ENCODE measurements around the gene ABCG1. TPM values are rescaled to one million over a fixed set of nuclear protein-coding genes. Genes with fewer than 3 reads are reported as not detected.

Gene ABCG1
- total RNA-seq, 2 donors from 2014 or later, result 15.4 to 24.4 TPM

- no peaks in the 10 kb centered on the region for H3K36me3 Mint-ChIP-seq
- H3K9me3 Mint-ChIP-seq, result no peaks in the 10 kb centered on the region
- ATAC-seq, result no peak
- no peak overlapping the region for H3K27ac Mint-ChIP-seq
- no peak for DNase-seq (ENCODE audit: low spot score in 2 of 2)
These were observed 121.5 kb downstream of the ABCG1 start for GRCh38 chr21:42340187-42341050.

DNA sequence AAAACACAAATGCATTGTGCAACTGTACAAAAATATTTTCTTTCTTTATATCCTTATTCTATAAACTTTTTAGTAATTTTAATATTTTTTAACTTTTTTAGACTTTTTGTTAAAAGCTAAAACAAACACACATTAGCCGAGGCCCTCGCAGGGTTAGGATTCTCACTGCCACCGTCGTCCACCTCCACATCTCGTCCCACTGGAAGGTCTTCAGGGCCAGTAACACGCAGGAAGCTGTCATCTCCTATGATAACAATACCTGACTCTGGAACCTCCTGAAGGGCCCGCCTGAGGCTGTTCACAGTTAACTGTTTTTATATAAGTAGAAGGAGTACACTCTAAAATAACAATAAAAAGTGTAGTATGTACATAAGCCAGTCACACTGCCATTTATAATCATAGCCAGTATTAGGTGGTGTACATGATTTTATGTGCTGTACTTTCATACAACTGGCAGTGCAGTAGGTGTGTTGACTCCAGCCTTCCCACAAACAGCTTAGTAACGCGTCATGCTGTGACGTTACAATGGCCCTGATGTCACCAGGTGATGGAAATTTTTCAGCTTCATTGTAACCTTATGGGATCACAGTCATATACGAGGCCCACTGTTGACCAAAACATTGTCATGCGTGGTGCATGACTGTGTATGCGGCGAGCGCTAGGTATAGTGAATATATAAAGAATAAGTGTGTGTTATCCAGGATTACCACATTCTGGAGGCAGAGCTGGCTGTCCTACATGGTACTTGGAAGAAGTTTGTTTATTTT is 123.0 kb downstream of the ABCG1 start:
- H3K27ac Mint-ChIP-seq, result no peak overlapping the region
- ATAC-seq (no peak), DNase-seq (ENCODE audit: low spot score in 2 of 2) (no peak)

GRCh38 chr21:42343101-42343500 is 124.2 kb downstream of the ABCG1 start:
- peak overlapping the region in 1 of 2 donors; percentile 66 for H3K27ac Mint-ChIP-seq
- no peaks in the 10 kb centered on the region for H3K36me3 Mint-ChIP-seq
- H3K9me3 Mint-ChIP-seq, result no peaks in the 10 kb centered on the region
- no peak for ATAC-seq
- DNase-seq (ENCODE audit: low spot score in 2 of 2), result no peak

More for the DNA sequence above, 123.0 kb downstream of the ABCG1 start:
- Mint-ChIP-seq H3K9me3 (no peaks in the 10 kb centered on the region), H3K36me3 (no peaks in the 10 kb centered on the region)

GRCh38 chr21:42343556-42343955 is 124.6 kb downstream of the ABCG1 start:
- H3K27ac Mint-ChIP-seq, result no peak overlapping the region
- no peaks in the 10 kb centered on the region for H3K9me3 Mint-ChIP-seq
- H3K36me3 Mint-ChIP-seq, result no peaks in the 10 kb centered on the region
- DNase-seq (ENCODE audit: low spot score in 2 of 2) (no peak), ATAC-seq (no peak)

DNA sequence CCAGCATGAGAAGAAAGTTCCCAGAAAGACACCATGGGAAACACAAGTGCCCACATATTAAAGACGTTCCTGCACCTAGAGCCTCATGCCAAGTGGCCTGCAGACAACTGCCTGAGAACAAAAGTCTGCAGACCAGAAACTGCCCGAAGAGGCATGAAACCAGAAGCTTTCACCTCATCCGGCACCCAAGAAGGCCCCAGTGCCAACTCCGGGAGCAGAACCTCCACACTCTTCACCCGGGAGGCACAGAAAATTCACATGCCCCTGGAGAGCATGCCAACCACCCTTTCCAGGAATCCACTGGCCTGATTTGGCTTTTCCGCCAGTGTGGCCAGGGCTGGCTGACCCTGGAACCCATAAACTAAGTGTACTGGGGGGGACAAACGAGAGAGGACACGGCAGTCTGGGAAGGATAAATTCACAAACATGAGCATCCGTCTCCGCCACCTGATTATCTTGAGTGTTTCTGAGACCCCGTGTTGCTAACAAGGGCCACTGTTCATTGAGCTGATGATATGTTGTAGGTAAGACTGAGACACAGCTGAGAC is 125.1 kb downstream of the ABCG1 start:
- H3K36me3 Mint-ChIP-seq, result no peaks in the 10 kb centered on the region
- H3K27ac Mint-ChIP-seq, result no peak overlapping the region
- no peaks in the 10 kb centered on the region for H3K9me3 Mint-ChIP-seq
- no peak for ATAC-seq
- DNase-seq (ENCODE audit: low spot score in 2 of 2), result no peak

DNA sequence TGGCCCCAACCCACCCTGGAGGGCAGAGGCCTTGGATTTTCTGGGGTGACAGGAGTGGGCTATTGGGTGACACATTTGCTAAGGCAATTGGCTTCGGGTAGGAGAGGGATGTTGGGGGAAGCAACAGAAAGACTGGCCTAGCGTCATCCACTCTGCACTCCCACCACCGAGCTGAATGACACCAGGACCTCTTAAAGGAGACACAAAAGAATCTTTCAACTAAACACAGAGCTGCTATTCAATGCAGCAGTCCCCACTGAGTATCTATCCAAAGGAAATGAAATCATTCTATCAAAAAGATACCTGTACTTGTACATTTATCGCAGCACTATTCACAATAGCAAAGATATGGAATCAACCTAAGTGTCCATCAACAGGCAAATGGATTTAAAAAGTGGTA is 125.7 kb downstream of the ABCG1 start:
- Mint-ChIP-seq H3K9me3 (no peaks in the 10 kb centered on the region), H3K27ac (no peak overlapping the region), H3K36me3 (no peaks in the 10 kb centered on the region)
- no peak for DNase-seq (ENCODE audit: low spot score in 2 of 2)
- no peak for ATAC-seq

DNA sequence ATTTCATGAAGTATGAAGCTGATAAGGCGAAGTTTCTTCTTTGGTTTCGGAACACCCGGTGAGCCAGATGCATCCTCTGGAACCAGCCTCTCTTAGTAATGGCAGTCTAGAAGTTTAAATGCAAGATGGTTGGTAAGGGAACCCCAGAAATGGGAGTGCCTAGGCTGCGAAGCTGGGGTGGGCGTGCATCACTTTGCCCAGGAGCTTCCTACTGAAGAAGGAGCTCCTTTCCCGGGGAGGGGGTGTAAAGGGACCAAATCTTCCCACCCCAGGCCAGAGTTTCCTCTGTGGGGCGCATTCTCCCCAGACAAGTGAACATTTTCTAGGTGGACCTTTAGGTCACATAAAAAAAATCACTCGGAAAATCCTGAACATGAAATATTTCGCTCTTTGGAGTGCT is 127.5 kb downstream of the ABCG1 start:
- Mint-ChIP-seq H3K36me3 (no peaks in the 10 kb centered on the region), H3K27ac (no peak overlapping the region), H3K9me3 (no peaks in the 10 kb centered on the region)
- DNase-seq (ENCODE audit: low spot score in 2 of 2), result no peak
- ATAC-seq, result no peak

Other genes starting within 250 kb of the ABCG1 start
- 10 to 100 TPM; 28.6 to 61.0 TPM for gene ZBTB21, start 208.8 kb upstream of the ABCG1 start, total RNA-seq
- under 1 TPM; 0.09 to 0.18 TPM for gene UMODL1, start 147.8 kb upstream of the ABCG1 start, total RNA-seq
- not detected for gene TFF3, start 96.3 kb downstream of the ABCG1 start, total RNA-seq
- not detected for gene TFF2, start 131.9 kb downstream of the ABCG1 start, total RNA-seq
- gene TFF1, start 147.4 kb downstream of the ABCG1 start, total RNA-seq, result not detected
- 10 to 100 TPM in 1 of 2 donors, 1 to 10 TPM in 1; 9.8 to 68.6 TPM for gene TMPRSS3, start 176.9 kb downstream of the ABCG1 start, total RNA-seq
- gene UBASH3A, start 184.8 kb downstream of the ABCG1 start, total RNA-seq, result 10 to 100 TPM; 13.0 to 51.9 TPM